ENCODE data around the gene ASCL5. TPM values are rescaled to one million over a fixed set of nuclear protein-coding genes. Genes with fewer than 3 reads are reported as not detected.

ASCL5 gene
- total RNA-seq, 1 donor from 2014 or later = 0.26 TPM

- no peak overlapping the region for H3K4me3 Mint-ChIP-seq (ENCODE audit: low read depth)
- TF ChIP-seq CTCF (IDR thresholded peaks at IDR 0.05; ENCODE audit: unreplicated experiment) = no peak
- H3K36me3 Mint-ChIP-seq (ENCODE audit: insufficient read depth) = peaks cover 2% of the 10 kb centered on the region
- peaks cover 18% of the 10 kb centered on the region for H3K4me1 Mint-ChIP-seq (ENCODE audit: low read depth)
- no peaks in the 10 kb centered on the region for H3K27me3 Mint-ChIP-seq
- DNase-seq (ENCODE audit: low spot score, unreplicated experiment) = no peak
- no peaks in the 10 kb centered on the region for H3K9me3 Mint-ChIP-seq (ENCODE audit: low read depth)
- H3K27ac Mint-ChIP-seq = peak overlapping the region; percentile 65
Measured at GRCh38 chr1:201156346-201156745, 29.4 kb upstream of the ASCL5 start.

DNA sequence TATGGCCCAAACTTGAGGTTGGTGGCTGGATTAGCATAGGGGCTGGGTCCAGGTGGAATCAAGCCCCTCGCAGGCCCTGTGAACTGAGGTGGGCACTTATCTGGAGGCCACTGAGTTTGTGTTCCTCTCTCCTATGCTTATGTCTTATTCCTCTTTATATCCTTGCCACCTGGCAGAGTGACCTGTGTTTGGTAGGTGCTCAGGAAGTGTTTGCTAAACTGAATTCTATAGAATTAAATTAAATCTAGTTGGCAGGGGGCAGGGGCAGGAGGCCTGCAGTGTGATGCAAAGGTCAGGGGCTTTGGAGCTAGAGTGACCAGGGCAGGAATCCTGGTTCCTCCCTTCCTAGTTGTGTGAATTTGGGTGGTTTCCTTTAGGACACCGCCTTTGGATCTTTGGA lies 28.4 kb upstream of the ASCL5 start:
- DNase-seq (ENCODE audit: low spot score, unreplicated experiment) = no peak
- peaks cover 20% of the 10 kb centered on the region for H3K4me1 Mint-ChIP-seq (ENCODE audit: low read depth)
- no peaks in the 10 kb centered on the region for H3K27me3 Mint-ChIP-seq
- H3K27ac Mint-ChIP-seq = no peak overlapping the region
- H3K9me3 Mint-ChIP-seq (ENCODE audit: low read depth) = no peaks in the 10 kb centered on the region
- no peak for TF ChIP-seq CTCF (IDR thresholded peaks at IDR 0.05; ENCODE audit: unreplicated experiment)
- H3K4me3 Mint-ChIP-seq (ENCODE audit: low read depth) = no peak overlapping the region
- H3K36me3 Mint-ChIP-seq (ENCODE audit: insufficient read depth) = peaks cover 9% of the 10 kb centered on the region

DNA sequence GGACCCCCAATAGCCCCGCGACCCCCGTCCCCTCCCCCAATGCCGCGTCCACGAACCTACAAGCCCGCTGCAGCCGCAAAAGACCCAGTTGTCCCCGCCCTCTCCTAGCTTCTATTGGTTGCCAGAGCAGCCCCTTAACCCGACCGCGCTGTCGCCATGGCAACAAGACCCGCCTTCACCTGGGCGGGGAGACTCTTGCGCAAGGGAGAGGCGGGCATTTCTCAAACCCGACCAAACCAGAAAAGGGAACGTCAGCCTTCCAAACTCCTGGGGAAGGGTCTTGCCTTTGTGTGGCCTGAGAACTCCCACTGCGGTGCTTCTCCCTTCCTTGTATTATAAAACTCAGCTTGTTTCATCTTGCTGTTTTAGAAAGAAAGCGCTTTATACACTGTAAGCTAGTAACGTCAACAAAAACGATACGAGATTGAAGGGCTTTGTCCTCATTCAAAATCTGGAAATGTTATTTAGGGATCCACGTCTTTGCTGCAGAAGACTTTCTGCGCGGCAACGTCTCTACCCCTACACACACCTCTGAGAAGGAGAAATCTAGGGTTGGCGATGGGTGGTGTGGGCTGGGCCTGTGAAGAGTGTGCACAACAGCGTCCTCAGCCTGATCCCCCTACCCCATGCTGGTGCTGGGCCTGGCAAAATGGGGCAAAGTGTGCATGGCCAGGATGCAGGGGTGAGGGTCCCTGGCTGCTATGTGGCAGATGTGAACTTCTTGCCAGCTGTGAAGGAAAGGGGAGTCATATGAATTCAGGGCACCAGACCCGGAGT lies 27.6 kb upstream of the ASCL5 start, which contains the start of gene TMEM9:
Gene TMEM9 (minus strand): TSS at position 86 of the 777 bp plus-strand sequence. CDS start 551 bp downstream, outside the sequence.
- H3K27ac Mint-ChIP-seq = peak within 1 kb of the TSS; percentile 95
- peak; percentile 99 for DNase-seq (ENCODE audit: low spot score, unreplicated experiment)
- no peaks in the 10 kb centered on the region for H3K27me3 Mint-ChIP-seq
- TF ChIP-seq CTCF (IDR thresholded peaks at IDR 0.05; ENCODE audit: unreplicated experiment) = no peak
- no peaks in the 10 kb centered on the region for H3K9me3 Mint-ChIP-seq (ENCODE audit: low read depth)
- H3K4me3 Mint-ChIP-seq (ENCODE audit: low read depth) = peak within 1 kb of the TSS; percentile 97
- H3K36me3 Mint-ChIP-seq (ENCODE audit: insufficient read depth) = peaks cover 10% of the 10 kb centered on the region
- peaks cover 20% of the 10 kb centered on the region for H3K4me1 Mint-ChIP-seq (ENCODE audit: low read depth)

DNA sequence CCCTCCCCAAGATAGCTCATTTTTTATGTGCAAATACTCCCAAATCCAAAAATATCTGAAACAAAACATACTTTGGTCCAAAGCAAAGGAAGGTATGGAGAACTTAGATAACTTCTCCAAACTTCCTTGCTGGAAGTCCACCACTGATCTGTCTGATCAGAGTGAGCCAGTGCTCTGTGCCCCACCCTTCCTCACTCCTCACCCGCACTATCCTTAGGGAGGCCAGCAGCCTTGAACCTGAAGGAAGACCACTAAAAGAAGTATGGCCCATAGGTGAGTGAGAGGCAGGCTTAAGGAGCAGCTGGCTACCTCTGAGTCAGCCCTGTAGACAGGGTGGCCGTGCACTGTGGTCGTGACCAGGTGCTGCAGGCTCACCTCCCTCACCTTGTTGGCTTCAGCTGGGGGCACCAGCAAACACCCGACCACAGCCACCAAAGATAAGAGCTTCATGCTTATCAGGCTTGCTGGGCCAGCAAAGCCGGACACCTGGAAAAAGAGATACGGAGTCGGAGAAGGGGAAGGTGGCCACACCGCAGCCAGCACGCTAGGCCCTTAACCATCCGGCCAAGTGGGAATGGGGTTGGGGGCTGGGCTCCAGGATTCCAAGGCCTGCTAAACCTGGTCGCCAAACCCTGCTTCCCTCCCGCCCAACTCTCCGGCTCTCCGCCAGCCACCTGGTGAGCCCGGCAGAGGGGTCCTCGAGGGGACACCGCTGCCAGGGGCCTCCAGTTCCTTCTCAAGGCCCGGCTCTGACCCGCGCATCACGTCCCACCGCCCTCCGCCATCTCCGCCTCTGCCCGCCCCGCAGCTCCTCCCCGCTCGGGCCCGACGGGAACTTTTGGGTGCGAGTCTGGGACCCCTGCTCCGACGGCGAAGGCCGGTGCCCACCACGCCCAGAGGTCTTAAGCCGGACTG lies 26.7 kb upstream of the ASCL5 start:
- DNase-seq (ENCODE audit: low spot score, unreplicated experiment) = peak; percentile 44
- Mint-ChIP-seq H3K36me3 (ENCODE audit: insufficient read depth) (peaks cover 12% of the 10 kb centered on the region), H3K9me3 (ENCODE audit: low read depth) (no peaks in the 10 kb centered on the region), H3K27ac (peak overlapping the region; percentile 95), H3K4me1 (ENCODE audit: low read depth) (peaks cover 20% of the 10 kb centered on the region), H3K4me3 (ENCODE audit: low read depth) (peak overlapping the region; percentile 97), H3K27me3 (no peaks in the 10 kb centered on the region)
- no peak for TF ChIP-seq CTCF (IDR thresholded peaks at IDR 0.05; ENCODE audit: unreplicated experiment)

- no peaks in the 10 kb centered on the region for H3K27me3 Mint-ChIP-seq
- H3K9me3 Mint-ChIP-seq (ENCODE audit: low read depth) = no peaks in the 10 kb centered on the region
- no peak overlapping the region for H3K27ac Mint-ChIP-seq
- DNase-seq (ENCODE audit: low spot score, unreplicated experiment) = no peak
- H3K36me3 Mint-ChIP-seq (ENCODE audit: insufficient read depth) = peaks cover 31% of the 10 kb centered on the region
- H3K4me3 Mint-ChIP-seq (ENCODE audit: low read depth) = no peak overlapping the region
- peak; percentile 62 for TF ChIP-seq CTCF (IDR thresholded peaks at IDR 0.05; ENCODE audit: unreplicated experiment)
- H3K4me1 Mint-ChIP-seq (ENCODE audit: low read depth) = peaks cover 15% of the 10 kb centered on the region
Measured at GRCh38 chr1:201149400-201149799, 22.4 kb upstream of the ASCL5 start.
